G401 (cell line): ENCODE results near the gene HSBP1. TPM values are rescaled to one million over a fixed set of nuclear protein-coding genes. Genes with fewer than 3 reads are reported as not detected.

Experiments used
- DNase-seq: peaks from one replicate; pipeline ENCODE4 v3.0.0-alpha.2; 2015; ENCODE audit warnings: low spot score
- in situ Hi-C: cut with HindIII; loops from 2 replicates; pipeline ENCODE4 v1.10.0; 2016; ENCODE audit warnings: low sequenced_read_pairs, mixed read lengths
- total RNA-seq: library from RNA; depleted of rRNA; stranded (reverse); fragments of >200 nt; shearing (Covaris generic); gene quantifications from 2 replicates; pipeline ENCODE4 v1.2.3, GENCODE V29; 2014

The HSBP1 gene
- total RNA-seq, 1 experiment from 2014 or later, result 426 TPM

DNA sequence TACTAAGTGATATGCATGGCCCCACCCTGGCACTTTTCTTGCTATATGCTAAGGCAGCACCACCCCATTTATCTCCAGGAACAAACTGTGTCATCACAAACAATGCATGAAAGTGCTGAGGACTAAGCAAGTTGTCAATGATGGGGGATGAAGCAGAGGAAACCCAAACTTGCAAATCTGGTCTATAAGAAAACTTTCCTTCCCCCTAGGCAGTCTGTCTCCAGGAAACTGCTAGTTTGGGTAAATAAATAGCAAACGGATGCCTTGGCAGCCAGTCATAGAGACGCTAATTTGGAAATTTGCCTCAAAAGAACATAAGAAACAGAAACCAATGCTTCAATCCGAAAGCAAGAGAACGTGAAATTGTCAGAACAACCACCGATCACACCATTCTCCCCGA, 5.6 kb upstream of the HSBP1 start:
- no peak for DNase-seq

DNA sequence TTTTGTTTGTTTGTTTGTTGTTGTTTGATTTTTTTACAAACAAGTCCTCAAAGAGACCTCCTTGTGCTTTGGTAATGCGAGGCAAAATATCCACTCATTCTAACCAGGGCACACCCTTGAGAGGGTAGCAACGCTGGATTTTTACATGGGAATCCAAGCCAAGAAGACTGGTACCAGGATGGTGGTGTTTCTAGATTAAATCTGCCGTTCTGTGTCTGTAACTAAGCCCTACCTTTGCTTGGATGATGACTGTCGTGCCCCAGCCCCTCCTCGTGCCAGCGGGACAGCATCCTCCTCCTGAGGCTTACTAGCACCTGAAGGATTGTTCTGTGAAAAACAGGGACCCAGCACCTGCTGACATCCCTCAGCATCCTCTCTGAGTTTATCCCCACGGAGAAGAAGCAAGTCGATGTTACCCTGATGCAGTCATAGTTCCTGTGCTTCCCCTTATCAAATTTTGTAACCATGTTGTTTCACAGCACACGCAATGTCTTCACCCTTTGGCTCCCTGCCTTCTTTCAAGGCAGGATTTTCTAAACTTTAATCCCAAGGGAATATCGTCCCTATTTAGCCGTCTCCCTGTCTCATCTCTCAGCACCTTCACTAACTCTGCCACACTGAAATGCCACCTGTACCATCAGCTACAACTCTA, 5.1 kb upstream of the HSBP1 start:
- DNase-seq, result no peak
- in situ Hi-C loops, result no loop called here

More for the DNA sequence above, 5.6 kb upstream of the HSBP1 start:
- in situ Hi-C loops, result no loop called here

DNA sequence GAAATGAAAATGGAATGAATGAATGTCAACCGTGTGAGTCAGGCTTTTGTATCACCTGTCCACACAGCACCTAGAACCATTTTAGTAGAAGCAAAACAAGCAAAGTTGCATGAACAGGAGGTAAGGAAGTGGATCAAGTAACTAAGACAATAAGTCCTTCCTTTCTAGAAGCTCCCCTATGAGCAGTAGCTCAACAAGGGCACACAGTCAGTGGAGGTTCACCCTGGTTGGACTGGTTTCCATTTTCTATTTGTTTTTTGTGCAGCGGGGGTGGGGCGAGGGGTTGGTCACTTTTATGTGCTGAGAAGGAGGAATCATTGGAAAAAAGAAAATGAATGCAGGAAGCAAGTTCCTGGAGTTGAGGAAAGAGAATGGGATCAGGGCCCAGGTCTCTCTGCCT, 4.0 kb upstream of the HSBP1 start:
- no peak for DNase-seq
- in situ Hi-C loops, result no loop called here

DNA sequence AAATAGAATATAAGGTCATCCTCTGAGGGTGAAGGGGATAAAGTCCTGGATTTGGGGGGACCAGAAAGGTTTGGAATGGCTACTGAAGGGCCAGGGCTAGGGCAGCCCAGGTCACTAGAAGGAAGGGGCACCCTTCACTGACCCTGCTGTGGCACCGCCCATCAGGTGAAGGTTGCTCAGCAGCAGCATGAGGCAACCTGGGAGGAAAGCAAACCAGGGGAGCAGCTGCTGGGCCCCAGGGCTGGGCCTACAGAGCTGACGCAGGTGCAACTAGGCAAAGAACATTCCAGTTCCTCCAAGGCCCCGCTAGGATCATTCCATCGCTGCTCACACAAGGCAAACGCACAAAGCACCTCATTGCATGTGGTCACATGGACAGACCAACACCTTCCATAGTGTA, 3.4 kb upstream of the HSBP1 start:
- DNase-seq, result no peak
- in situ Hi-C loops, result no loop called here

DNA sequence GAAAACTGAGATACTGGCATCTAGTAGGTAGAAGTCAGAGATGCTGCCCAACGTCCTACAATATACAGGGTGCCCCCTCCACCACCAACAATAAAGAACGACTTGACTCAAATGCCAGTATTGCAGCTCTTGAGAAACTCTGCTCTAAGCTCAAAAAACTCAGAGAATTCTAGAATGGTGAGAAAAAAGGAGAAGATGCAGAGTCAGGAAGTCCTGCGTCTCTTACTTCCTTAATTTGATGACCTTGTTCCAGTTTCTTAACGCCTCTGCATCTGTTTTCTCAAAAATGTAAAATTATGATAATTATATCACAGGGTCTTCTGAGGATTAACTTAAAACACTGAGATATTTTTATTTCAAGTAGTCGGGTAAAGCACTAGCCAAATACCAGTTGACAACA, 1.7 kb upstream of the HSBP1 start:
- no peak for DNase-seq
- in situ Hi-C loops, result no loop called here

DNA sequence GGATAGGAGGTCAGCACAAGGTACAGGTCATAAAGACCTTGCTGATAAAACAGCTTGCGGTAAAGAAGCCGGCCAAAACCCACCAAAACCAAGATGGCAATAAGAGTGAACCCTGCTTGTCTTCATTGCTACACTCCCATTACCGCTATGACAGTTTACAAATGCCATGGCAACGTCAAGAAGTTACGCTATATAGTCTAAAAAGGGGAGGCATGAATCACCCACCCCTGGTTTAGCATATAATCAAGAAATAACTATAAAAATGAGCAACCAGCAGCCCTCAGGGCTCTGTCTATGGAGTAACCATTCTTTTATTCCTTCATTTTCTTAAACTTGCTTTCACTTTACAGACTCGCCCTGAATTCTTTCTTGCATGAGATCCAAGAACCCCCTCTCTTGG, 1.0 kb upstream of the HSBP1 start:
- DNase-seq, result no peak
- in situ Hi-C loops, result no loop called here

DNA sequence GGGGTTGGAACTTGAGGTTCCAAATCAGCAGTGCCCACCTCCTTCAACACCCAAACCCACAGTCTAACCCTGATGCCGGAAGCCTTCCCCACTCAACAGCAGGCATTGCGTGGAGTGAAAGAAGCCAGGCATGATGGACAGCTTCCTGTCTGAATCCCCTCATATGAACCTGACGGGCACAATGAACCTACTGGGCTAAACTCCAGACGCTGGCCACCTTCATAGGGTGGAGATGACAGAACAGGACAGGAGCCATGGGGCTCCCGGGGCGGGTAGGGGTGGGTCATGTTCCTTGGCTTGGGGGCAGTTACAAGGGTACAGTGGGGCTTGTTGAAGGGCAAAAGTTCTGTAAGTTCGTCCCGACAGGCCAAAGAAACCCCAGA, 460 bp upstream of the HSBP1 start:
- DNase-seq, result no peak
- in situ Hi-C loops, result no loop called here

DNA sequence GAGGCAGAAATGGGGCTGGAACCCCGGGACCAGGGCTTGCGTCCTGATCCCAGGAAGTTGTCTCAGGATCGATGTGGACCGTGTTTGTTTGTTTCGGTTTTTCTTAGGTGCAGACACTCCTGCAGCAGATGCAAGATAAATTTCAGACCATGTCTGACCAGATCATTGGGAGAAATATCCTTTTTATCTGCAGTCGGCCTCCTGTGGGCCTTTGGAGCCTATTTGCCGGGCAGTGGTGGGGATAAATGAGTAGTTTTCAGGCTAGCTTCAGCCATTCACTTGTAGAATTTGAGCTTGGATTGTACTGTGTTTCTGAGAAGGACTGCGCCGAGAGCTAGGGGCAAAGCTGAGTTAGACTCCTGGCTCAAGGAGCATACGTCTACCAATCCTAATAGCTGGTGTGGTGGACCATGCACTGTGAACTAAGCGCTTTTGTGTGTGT, 816 bp downstream of the HSBP1 start:
- no peak for DNase-seq
- in situ Hi-C loops, result no loop called here

DNA sequence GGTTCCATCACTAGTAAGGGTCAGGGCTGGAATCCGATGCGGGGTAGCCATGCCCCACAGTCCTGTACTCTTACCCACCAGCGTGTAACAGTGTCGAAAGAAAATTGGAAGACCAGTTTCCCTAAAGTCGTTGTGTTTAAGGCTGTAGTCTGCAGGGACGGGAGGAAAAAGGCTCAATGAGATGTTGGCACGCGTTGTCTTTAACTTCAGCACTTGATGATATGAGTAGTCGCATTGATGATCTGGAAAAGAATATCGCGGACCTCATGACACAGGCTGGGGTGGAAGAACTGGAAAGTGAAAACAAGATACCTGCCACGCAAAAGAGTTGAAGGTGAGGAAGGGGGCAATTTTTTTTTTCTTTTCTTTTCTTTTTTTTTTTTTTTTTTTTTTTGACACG, 1.3 kb downstream of the HSBP1 start:
- in situ Hi-C loops, result no loop called here
- no peak for DNase-seq

DNA sequence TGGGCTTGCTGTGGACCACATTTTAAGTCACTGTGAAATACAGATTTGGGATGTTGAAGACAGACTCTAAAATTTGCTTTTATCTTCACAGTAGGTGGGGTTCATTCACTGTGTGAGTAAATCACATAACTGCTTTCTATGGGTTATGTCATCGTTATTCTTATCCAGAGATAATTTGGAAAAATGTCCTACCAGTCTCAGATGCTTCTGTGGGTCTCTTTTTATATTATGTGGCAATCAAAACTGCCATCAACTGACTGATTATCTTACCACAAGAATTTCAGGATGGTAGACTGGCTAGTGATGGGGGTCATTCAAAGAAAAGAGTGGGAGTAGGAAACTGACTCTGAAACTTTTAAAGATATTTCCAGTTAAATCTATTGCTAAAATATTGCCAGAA, 3.1 kb downstream of the HSBP1 start:
- DNase-seq, result no peak
- in situ Hi-C loops, result no loop called here

DNA sequence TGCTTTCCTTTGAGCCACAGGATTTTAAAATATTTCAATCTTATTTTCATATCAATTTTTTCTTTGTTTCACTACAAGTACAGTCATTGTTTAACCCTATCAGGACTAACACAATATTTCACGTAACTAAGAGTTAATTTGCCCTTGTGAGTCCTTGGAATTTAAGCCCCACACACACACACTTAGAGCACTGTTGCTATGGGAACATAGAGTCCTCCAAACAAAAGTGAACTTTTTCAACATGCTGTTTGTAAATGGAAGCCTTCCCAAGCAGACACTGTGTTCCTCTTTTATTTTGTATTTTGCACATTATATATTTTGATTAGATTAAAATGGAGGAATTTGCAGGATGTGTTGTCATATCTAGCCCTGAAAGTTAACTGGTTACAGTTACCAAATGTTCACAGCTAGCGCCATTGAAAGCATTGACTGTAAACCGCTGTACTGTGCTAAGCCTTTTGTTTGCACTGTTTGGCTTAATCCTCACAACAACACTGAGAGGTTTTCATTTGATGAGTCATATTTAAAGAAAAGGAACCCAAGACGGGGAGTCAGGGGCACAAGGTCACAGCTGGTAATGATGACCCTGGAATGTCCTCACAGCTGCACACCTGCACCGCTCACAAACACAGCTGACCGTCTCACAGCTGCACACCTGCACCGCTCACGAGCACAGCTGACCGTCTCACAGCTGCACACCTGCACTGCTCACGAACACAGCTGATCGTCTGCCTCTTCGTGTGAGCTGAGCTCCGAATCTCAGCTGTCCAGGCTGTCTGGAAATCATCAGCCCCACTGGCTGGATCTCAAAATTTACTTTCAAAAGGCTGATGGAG, 6.3 kb downstream of the HSBP1 start:
- peak; percentile 32 for DNase-seq
- in situ Hi-C loops, result no loop called here

DNA sequence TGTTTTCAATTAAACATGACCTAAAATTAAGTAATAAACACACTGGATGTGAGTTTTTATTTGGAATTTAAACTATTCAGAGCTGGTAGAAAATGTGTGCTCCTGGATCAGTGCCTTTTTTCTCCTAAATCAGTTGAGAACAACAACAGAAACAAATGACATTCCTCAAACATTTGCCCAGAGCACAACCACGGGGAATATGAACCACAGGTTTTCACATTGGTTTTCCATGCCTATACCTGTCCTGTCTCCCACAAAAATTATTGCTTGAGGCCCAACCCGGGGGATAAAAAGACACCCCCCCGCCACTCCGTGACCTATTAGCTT, 6.8 kb downstream of the HSBP1 start:
- DNase-seq, result no peak
- in situ Hi-C loops, result no loop called here

DNA sequence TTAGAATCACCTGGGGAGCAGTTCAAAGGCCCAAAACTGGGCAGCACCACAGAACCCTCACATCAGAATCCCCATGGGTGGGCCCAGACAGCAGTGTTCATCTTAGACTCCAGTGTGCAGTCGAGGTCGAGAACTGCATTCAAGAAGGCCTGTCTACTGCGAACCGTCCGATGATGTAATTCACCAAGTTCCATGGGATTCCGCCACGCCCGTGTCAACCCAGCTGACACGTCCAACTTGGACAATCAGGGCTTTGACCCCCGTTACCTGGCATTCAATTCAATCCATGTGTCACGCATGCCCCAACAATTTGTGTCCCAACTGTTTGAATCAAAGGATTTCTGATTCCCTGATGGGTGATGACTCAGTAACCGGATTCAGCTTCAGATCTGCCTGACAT, 9.2 kb downstream of the HSBP1 start:
- in situ Hi-C loops, result no loop called here
- DNase-seq, result no peak

DNA sequence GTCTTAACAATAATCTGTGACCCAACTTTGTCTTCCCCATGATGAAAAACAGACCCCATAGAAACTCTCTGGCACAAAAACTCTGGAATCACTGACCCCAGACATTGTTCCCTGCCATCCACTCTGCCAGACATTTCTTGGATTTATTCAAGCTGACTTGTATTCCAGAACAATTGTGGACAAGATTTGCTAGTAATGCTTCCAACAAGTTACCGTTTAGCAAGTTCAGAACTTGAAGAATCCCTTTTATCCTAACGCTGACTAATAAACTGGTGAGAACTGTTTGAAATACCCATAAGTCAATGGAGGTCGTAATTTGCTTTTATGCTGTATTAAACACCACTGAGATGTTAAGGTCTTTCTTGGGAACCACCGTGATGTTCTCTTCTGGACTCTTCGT, 10.5 kb downstream of the HSBP1 start:
- in situ Hi-C loops, result no loop called here
- DNase-seq, result no peak

DNA sequence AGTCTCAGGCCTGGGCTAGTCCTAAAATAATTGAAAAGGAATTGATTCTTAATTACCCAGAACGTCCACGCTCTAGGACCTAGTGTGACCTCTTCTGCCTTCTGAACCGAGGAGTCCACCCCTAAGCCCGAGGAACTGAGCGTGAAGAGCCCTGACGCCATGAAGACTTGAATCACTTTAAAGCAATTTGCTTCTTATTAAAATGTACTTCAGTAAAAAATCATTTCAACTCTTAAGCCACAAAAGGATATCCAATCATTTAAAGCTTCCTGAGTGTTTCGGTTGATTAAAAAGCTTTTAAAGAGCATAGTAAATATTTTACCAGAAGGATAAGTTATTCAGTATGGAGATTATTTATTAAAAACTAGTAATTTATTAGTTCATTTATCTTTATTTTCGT, 11.6 kb downstream of the HSBP1 start:
- in situ Hi-C loops, result no loop called here

DNA sequence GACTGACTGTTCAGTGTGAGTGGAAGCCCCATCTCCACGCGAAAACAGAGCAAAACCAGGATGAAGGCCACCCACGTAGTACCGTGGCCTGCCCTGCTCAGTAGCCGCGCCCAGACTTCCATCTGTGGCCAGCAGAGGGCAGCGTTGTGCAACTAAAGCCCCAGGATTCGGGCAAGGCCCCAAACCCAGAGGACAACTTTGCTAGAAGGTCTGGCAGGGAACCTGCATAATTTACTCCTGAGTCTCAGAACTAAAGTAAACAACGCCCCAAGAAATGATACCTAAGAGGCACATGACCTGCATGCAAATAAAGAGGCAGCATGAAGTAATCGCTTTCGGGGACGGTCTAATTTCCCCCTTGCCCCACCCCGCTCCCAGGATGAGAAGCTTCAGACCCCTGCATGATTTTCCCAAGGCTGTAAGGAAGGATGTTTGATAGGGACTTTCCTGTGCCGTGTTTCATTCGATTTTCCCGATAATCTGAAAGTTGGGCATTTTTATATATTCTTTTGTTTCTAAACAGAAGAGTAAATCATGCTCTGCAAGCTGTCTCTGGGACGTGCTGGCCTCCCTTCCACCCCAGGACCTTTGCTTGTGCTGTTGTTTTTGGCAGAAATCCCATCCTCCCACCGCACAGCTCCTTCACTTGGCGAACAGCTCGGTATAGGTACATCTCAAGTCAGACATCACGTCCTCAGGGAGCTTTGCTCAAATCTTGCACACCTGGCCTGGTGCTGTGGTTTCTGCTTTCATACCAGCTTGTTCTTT, 18.6 kb downstream of the HSBP1 start:
- in situ Hi-C loops, result no loop called here
- DNase-seq, result peak; percentile 69

More for the DNA sequence above, 11.6 kb downstream of the HSBP1 start:
- no peak for DNase-seq

DNA sequence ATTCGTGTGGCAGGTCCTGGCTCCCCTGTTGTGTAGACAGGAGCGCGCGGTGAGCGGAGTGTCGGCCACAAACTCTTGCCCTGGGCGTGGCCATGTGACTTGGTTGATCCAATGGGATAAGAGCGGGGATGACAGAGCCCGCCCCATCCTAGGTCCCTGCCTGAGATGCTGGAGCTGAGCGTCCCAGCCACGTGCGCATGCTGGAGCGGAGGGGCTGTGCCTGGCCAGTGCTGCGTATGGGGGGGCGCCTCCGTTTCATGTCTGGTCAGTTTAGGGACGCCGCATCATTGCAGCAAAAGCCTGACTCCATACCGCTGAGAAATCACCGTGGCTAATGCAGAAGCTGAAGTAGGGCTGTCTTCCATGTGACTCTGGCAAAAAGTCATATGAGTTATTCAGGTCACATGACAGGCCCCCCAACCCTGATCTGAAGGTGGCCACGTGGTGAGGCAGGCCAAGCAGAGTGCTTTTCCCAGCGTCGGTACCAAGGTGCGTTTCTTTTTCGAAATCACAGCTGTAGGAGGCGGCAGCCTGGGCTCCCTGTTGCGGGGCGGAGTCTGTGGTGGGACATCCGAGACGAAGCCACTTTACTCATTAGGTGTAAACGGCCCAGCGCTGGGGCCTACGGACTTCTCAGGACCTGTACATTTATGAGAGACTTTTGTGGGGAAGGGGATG, 22.5 kb downstream of the HSBP1 start:
- DNase-seq, result no peak
- in situ Hi-C loops, result no loop called here

DNA sequence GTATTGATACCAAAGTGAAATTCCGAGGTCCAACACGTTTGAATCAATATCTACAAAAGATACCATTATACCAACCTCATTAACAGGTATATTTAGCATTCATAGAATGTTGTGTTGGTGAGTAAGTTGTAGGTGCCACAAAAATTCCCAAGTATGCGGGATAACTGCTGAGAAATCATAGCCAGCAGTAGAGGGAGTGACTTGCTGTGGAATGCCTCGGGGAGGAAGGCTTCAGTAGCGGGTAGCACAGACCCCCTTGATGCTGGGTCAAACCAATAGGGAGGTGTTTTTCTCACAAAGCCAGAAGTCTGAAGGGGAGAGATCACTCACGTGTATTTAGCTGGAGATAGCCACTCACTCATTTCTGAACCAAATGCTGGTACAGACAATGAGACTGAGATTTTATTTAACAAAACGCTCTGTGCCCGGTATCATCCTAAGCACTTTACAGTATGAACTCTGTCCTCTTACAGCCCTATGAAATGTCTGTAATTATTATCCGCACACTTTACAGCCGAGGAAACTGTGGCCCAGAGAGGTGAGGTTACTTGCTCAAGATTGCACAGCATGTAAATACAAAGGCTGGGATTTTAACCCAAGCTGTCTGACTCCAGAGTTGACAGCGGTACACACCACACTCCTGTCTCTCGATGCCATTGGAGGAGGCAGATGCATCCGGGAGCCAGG, 23.1 kb downstream of the HSBP1 start:
- DNase-seq, result no peak
- in situ Hi-C loops, result no loop called here

DNA sequence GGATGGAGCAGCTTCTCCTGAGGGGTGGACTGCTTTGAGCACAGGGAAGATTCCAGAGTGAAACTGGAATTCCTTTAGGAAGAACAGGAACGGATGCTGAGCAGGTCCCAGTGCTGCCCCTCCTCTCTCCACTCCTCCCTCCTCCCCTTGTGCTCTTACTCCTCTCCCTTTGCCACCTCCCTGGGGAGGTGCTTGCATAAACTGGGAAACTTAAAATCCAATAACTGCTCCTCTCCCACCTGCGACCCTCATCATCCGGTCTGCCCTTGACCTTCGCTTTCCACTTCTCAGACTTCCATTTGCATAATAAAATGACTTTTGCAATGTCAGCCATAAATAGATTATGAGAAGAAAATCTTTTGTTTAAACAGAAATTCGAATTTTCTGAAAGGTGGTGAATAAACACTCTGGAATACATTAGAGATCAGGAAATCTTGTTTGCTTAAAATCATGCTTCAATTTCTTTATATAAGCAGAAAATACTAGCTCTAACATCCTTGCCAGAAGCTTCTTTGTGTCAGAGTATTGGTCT, 23.7 kb downstream of the HSBP1 start:
- no peak for DNase-seq

More for the DNA sequence above, 23.7 kb downstream of the HSBP1 start:
- in situ Hi-C loops, result no loop called here
